Fibroblast of peridontal ligament (primary cell): ENCODE measurements around the gene SURF6.
"Not testable (repeated sequence)": the region's sequence is repeated elsewhere in the genome, so short reads cannot be mapped to it uniquely, and the experiment has no call there.

Experiments
- DNase-seq: peaks from one replicate; pipeline ENCODE4 v3.0.0-alpha.2; 2010; ENCODE audit errors: extremely low read depth

Gene SURF6

GRCh38 chr9:133329306-133330156 is 6.5 kb downstream of the SURF6 start:
- not testable (repeated sequence) for DNase-seq

GRCh38 chr9:133327834-133328484 is 8.0 kb downstream of the SURF6 start:
- no peak for DNase-seq

GRCh38 chr9:133327021-133327420 is 9.0 kb downstream of the SURF6 start:
- DNase-seq: not testable (repeated sequence)

GRCh38 chr9:133323991-133324703 is 11.8 kb downstream of the SURF6 start:
- DNase-seq: no peak

GRCh38 chr9:133323211-133323610 is 12.8 kb downstream of the SURF6 start:
- no peak for DNase-seq

GRCh38 chr9:133322701-133323100 is 13.3 kb downstream of the SURF6 start:
- no peak for DNase-seq

- no peak for DNase-seq
Observed at GRCh38 chr9:133321411-133321935, 14.5 kb downstream of the SURF6 start.

- DNase-seq: no peak
Observed at GRCh38 chr9:133320421-133320881, 15.5 kb downstream of the SURF6 start.

GRCh38 chr9:133317551-133317950 is 18.4 kb downstream of the SURF6 start:
- not testable (repeated sequence) for DNase-seq

- no peak for DNase-seq
Observed at GRCh38 chr9:133315997-133316396, 20.0 kb downstream of the SURF6 start.

- DNase-seq: no peak
Observed at GRCh38 chr9:133309608-133310007, 26.4 kb downstream of the SURF6 start.

GRCh38 chr9:133307301-133307700 is 28.7 kb downstream of the SURF6 start:
- no peak for DNase-seq

- no peak for DNase-seq
Observed at GRCh38 chr9:133306242-133307204, 29.5 kb downstream of the SURF6 start.

- no peak for DNase-seq
Observed at GRCh38 chr9:133305731-133306130, 30.3 kb downstream of the SURF6 start.

GRCh38 chr9:133304477-133305377 is 31.3 kb downstream of the SURF6 start:
- DNase-seq: no peak

- DNase-seq: no peak
Observed at GRCh38 chr9:133304158-133304470, 31.9 kb downstream of the SURF6 start.

GRCh38 chr9:133303266-133304157 is 32.5 kb downstream of the SURF6 start:
- DNase-seq: no peak

GRCh38 chr9:133301253-133302230 is 34.4 kb downstream of the SURF6 start:
- DNase-seq: no peak
